IMR-90 (cell line): ENCODE measurements around the gene FLT1. TPM values are rescaled to one million over a fixed set of nuclear protein-coding genes. Genes with fewer than 3 reads are reported as not detected.
A peak's percentile ranks its signal among the peaks of the same experiment; 100 is the strongest.

Experiments used
- ATAC-seq: fragments of 200-7000 bp; cut with Tn5 transposase; 2 replicates; pipeline ENCODE4 v1.9.1; 2020; ENCODE audit warnings: low read depth, mild to moderate bottlenecking, moderate library complexity
- BruUV-seq: library from RNA; stranded (reverse); fragments of 400-500 nt; replicated peaks from 2 replicates; lab custom pipeline; 2021; lab: Mats Ljungman, UMichigan
- CTCF ChIA-PET: fragments of 300-600 bp; formaldehyde crosslinking; extraction: SDS; loops from one replicate; lab custom pipeline; 2021; ENCODE audit warnings: antibody characterized with exemption; lab: Yijun Ruan, JAX
- POLR2A ChIA-PET: fragments of 300-600 bp; sonication (Branson Sonifier 250); formaldehyde crosslinking; loops from one replicate; lab custom pipeline; 2022; ENCODE audit warnings: antibody characterized with exemption; ENCODE audit not compliant: unreplicated experiment; lab: Charles Lee
- DNase-seq: peaks from one replicate; pipeline ENCODE4 v3.0.0; 2013
- H2AFZ ChIP-seq: replicated peaks from 2 replicates; pipeline ENCODE3; 2013; ENCODE audit warnings: low read length, mild to moderate bottlenecking; ENCODE audit not compliant: poor library complexity
- H2AK5ac ChIP-seq: 2 replicates; pipeline ENCODE4 v1.6.1; 2013; ENCODE audit warnings: low read depth, low read length, inconsistent platforms
- H2AK9ac ChIP-seq: replicated peaks from 2 replicates; pipeline ENCODE3; 2013; ENCODE audit warnings: mild to moderate bottlenecking, low read depth, low read length, moderate library complexity; ENCODE audit not compliant: poor library complexity
- H2BK120ac ChIP-seq: 2 replicates; pipeline ENCODE4 v1.6.1; 2013; ENCODE audit warnings: low read depth, low read length, inconsistent platforms
- H2BK15ac ChIP-seq: 3 replicates; pipeline ENCODE4 v1.6.1; 2013; ENCODE audit warnings: low read depth, low read length, inconsistent platforms
- H2BK20ac ChIP-seq: 2 replicates; pipeline ENCODE4 v1.6.1; 2013; ENCODE audit warnings: low read depth, mild to moderate bottlenecking, inconsistent platforms, low read length, moderate library complexity
- H2BK5ac ChIP-seq: 2 replicates; pipeline ENCODE4 v1.6.1; 2013; ENCODE audit warnings: mild to moderate bottlenecking, low read depth, low read length, inconsistent platforms; ENCODE audit not compliant: poor library complexity, severe bottlenecking
- H3K14ac ChIP-seq: replicated peaks from 2 replicates; pipeline ENCODE4 v1.6.1; 2013; ENCODE audit warnings: low read depth, low read length, inconsistent platforms
- H3K18ac ChIP-seq: 2 replicates; pipeline ENCODE4 v1.6.1; 2013; ENCODE audit warnings: low read depth, low read length, control low read depth
- H3K23ac ChIP-seq: 2 replicates; pipeline ENCODE4 v1.6.1; 2013; ENCODE audit warnings: low read depth, low read length, inconsistent platforms
- H3K27ac ChIP-seq: 2 replicates; pipeline ENCODE4 v1.5.1; 2013; ENCODE audit warnings: mild to moderate bottlenecking, control low read depth, low read length; ENCODE audit not compliant: insufficient read depth
- H3K27me3 ChIP-seq: 2 replicates; pipeline ENCODE4 v1.6.1; 2013; ENCODE audit warnings: low read length; ENCODE audit not compliant: control insufficient read depth, insufficient read depth
- H3K36me3 ChIP-seq: 2 replicates; pipeline ENCODE4 v1.6.1; 2013; ENCODE audit warnings: low read length, mixed read lengths; ENCODE audit not compliant: control insufficient read depth, insufficient read depth
- H3K4ac ChIP-seq: 2 replicates; pipeline ENCODE4 v1.6.1; 2013; ENCODE audit warnings: low read depth, low read length, inconsistent platforms
- H3K4me1 ChIP-seq: 2 replicates; pipeline ENCODE4 v1.6.1; 2013; ENCODE audit warnings: low read length, mixed read lengths; ENCODE audit not compliant: control insufficient read depth, insufficient read depth
- H3K4me2 ChIP-seq: 2 replicates; pipeline ENCODE4 v1.6.1; 2013; ENCODE audit warnings: low read depth, mild to moderate bottlenecking, control low read depth, low read length, moderate library complexity
- H3K4me3 ChIP-seq: 2 replicates; pipeline ENCODE4 v1.5.1; 2013; ENCODE audit warnings: low read depth, mild to moderate bottlenecking, control low read depth, low read length, moderate library complexity; ENCODE audit not compliant: insufficient read depth
- H3K56ac ChIP-seq: 2 replicates; pipeline ENCODE4 v1.6.1; 2013; ENCODE audit warnings: low read length, inconsistent platforms; ENCODE audit not compliant: insufficient read depth; ENCODE audit errors: extremely low read depth
- H3K79me1 ChIP-seq, 2 experiments: 2 replicates each; pipeline ENCODE4 v1.6.1; 2013; ENCODE audit warnings: low read length in 2 of 2, inconsistent platforms in 1 of 2, low read depth in 1 of 2
- H3K9ac ChIP-seq: 2 replicates; pipeline ENCODE4 v1.6.1; 2013; ENCODE audit warnings: low read depth, low read length, control low read depth
- H3K9me1 ChIP-seq: 2 replicates; pipeline ENCODE4 v1.6.1; 2013; ENCODE audit warnings: low read length, inconsistent platforms; ENCODE audit not compliant: insufficient read depth
- H3K9me3 ChIP-seq: 2 replicates; pipeline ENCODE4 v1.6.1; 2013; ENCODE audit warnings: low read length; ENCODE audit not compliant: control insufficient read depth, insufficient read depth
- H4K20me1 ChIP-seq: 2 replicates; pipeline ENCODE4 v1.6.1; 2013; ENCODE audit warnings: low read length, inconsistent platforms; ENCODE audit not compliant: insufficient read depth
- H4K5ac ChIP-seq: 2 replicates; pipeline ENCODE4 v1.6.1; 2013; ENCODE audit warnings: mild to moderate bottlenecking, low read depth, low read length, control low read depth
- H4K8ac ChIP-seq, 2 experiments: 2 replicates each; pipeline ENCODE4 v1.6.1; 2013; ENCODE audit warnings: low read depth in 2 of 2, low read length in 2 of 2, control low read depth in 1 of 2, inconsistent platforms in 1 of 2
- H4K91ac ChIP-seq: 2 replicates; pipeline ENCODE4 v1.6.1; 2013; ENCODE audit warnings: low read depth, low read length, inconsistent platforms; ENCODE audit not compliant: insufficient read depth
- BHLHE40 ChIP-seq: fragments of 150-350 bp; IDR thresholded peaks from 2 replicates; pipeline ENCODE4 v1.6.1; 2016; ENCODE audit warnings: mild to moderate bottlenecking, low read depth, low read length
- CEBPB ChIP-seq: IDR thresholded peaks from 2 replicates; pipeline ENCODE4 v1.6.1; 2012; ENCODE audit warnings: low read depth, low read length, improper control_type of control experiment
- CHD1 ChIP-seq: IDR thresholded peaks from 2 replicates; pipeline ENCODE4 v1.6.1; 2012; ENCODE audit warnings: low read depth, low read length, improper control_type of control experiment
- FOS ChIP-seq: fragments of 150-350 bp; IDR thresholded peaks from 2 replicates; pipeline ENCODE4 v1.6.1; 2016; ENCODE audit warnings: low read depth, low read length
- MAFK ChIP-seq: IDR thresholded peaks from 2 replicates; pipeline ENCODE4 v1.6.1; 2012; ENCODE audit warnings: low read depth, low read length, improper control_type of control experiment
- MAZ ChIP-seq: IDR thresholded peaks from 2 replicates; pipeline ENCODE4 v1.6.1; 2012; ENCODE audit warnings: low read depth, mild to moderate bottlenecking, low read length, improper control_type of control experiment, moderate library complexity, borderline replicate concordance
- MXI1 ChIP-seq: IDR thresholded peaks from 2 replicates; pipeline ENCODE4 v1.6.1; 2012; ENCODE audit warnings: low read depth, mild to moderate bottlenecking, low read length, moderate library complexity, borderline replicate concordance
- NFE2L2 ChIP-seq: fragments of 150-350 bp; IDR thresholded peaks from 2 replicates; pipeline ENCODE4 v1.6.1; 2016; ENCODE audit warnings: low read depth, mild to moderate bottlenecking, low read length
- POLR2A ChIP-seq: IDR thresholded peaks from 2 replicates; pipeline ENCODE4 v1.6.1; 2012; ENCODE audit warnings: mild to moderate bottlenecking, low read depth, low read length
- RAD21 ChIP-seq: IDR thresholded peaks from 2 replicates; pipeline ENCODE4 v1.6.1; 2012; ENCODE audit warnings: low read length, improper control_type of control experiment
- RCOR1 ChIP-seq: IDR thresholded peaks from 2 replicates; pipeline ENCODE4 v1.6.1; 2012; ENCODE audit warnings: mild to moderate bottlenecking, low read length, improper control_type of control experiment; ENCODE audit not compliant: insufficient replicate concordance
- RFX5 ChIP-seq: IDR thresholded peaks from 2 replicates; pipeline ENCODE4 v1.8.0; 2012; ENCODE audit warnings: low read depth, mild to moderate bottlenecking, low read length, moderate library complexity
- SMC3 ChIP-seq: fragments of 150-350 bp; IDR thresholded peaks from 2 replicates; pipeline ENCODE4 v1.6.1; 2016; ENCODE audit warnings: low read depth, mild to moderate bottlenecking, antibody characterized with exemption, low read length, moderate library complexity
- USF2 ChIP-seq: fragments of 150-350 bp; IDR thresholded peaks from 2 replicates; pipeline ENCODE4 v1.6.1; 2017; ENCODE audit warnings: mild to moderate bottlenecking, antibody characterized with exemption, low read length, low read depth
- WGBS, 2 experiments: methylation state at CpG; one replicate each; pipeline versions ENCODE4 v1.1.5 to v1.1.7; 2013; ENCODE audit warnings: missing lambda C conversion rate in 2 of 2; ENCODE audit not compliant: insufficient read length in 1 of 2; ENCODE audit errors: extremely low coverage in 2 of 2; 5-methylcytosine and 5-hydroxymethylcytosine counted together
- dilution Hi-C: fragments of 300-500 bp; cut with HindIII; formaldehyde crosslinking; loops from one replicate; pipeline ENCODE4 v1.14.3; 2018; ENCODE audit warnings: low sequenced_read_pairs; ENCODE audit not compliant: unreplicated experiment
- in situ Hi-C: fragments of 300-500 bp; cut with MboI; formaldehyde crosslinking; loops from 3 replicates; pipeline ENCODE4 v1.14.3; 2019; ENCODE audit warnings: low sequenced_read_pairs, inconsistent platforms, mixed read lengths
- intact Hi-C: fragments of 100-400 bp; cut with micrococcal nuclease; formaldehyde crosslinking; loops from 2 replicates; pipeline ENCODE4 v1.10.0; 2022
- polyA plus RNA-seq, 3 experiments: library from polyadenylated mRNA; depleted of rRNA; stranded (reverse); fragments of >200 nt; gene quantifications; 2 replicates each; pipeline ENCODE4 v1.2.3, GENCODE V29; 2012; ENCODE audit warnings: low replicate concordance in 1 of 3
- total RNA-seq: library from RNA; depleted of rRNA; stranded (reverse); fragments of >200 nt; gene quantifications from 2 replicates; pipeline ENCODE4 v1.2.3, GENCODE V29; 2012
- TF ChIP-seq, protein P1 (sequence below): conservative IDR thresholded peaks from 2 replicates; pipeline ENCODE4 v1.5.1; 2012; ENCODE audit warnings: mild to moderate bottlenecking, low read depth, low read length, improper control_type of control experiment
- TF ChIP-seq, protein P2 (sequence below): fragments of 150-350 bp; IDR thresholded peaks from 2 replicates; pipeline ENCODE4 v1.6.1; 2016; ENCODE audit warnings: low read depth, mild to moderate bottlenecking, low read length, moderate library complexity, borderline replicate concordance

FLT1 gene
- total and polyA plus RNA-seq, 2 of the 4 experiments (the other 2 are of a cell fraction): 4.5 to 10.4 TPM

- Histone ChIP-seq H4K20me1 (peaks cover 5% of the 10 kb centered on the region; the same call in 1 of the 2 replicates), H3K23ac (no peak overlapping the region), H3K56ac (no peak overlapping the region), H3K27ac (no peak overlapping the region), H3K36me3 (no peaks in the 10 kb centered on the region; the same call in 1 of the 2 replicates), H3K9me3 (no peaks in the 10 kb centered on the region), H3K27me3 (no peaks in the 10 kb centered on the region), H3K79me1 (peaks cover 25 to 59% of the 10 kb centered on the region in 2 experiments), H2AFZ (no peak overlapping the region), H3K9me1 (peaks cover 5% of the 10 kb centered on the region), H3K4me2 (no peak overlapping the region), H3K4ac (no peak overlapping the region), H2AK5ac (no peak overlapping the region), H4K91ac (no peak overlapping the region), H3K14ac (no peak overlapping the region), H3K18ac (no peak overlapping the region), H2BK5ac (no peak overlapping the region), H4K8ac (no peak overlapping the region), H2BK20ac (no peak overlapping the region), H2BK120ac (no peak overlapping the region), H4K5ac (no peak overlapping the region), H3K9ac (no peak overlapping the region), H3K4me1 (peaks cover 5% of the 10 kb centered on the region), H2AK9ac (peak overlapping the region; percentile 42), H2BK15ac (no peak overlapping the region), H3K4me3 (no peak overlapping the region)
- DNase-seq: no peak
- TF ChIP-seq MXI1: no peak
- TF ChIP-seq MAFK: no peak
- no peak for TF ChIP-seq POLR2A
- no peak for TF ChIP-seq SMC3
- no peak for TF ChIP-seq RFX5
- no peak for TF ChIP-seq CEBPB
- TF ChIP-seq, protein P1, sequence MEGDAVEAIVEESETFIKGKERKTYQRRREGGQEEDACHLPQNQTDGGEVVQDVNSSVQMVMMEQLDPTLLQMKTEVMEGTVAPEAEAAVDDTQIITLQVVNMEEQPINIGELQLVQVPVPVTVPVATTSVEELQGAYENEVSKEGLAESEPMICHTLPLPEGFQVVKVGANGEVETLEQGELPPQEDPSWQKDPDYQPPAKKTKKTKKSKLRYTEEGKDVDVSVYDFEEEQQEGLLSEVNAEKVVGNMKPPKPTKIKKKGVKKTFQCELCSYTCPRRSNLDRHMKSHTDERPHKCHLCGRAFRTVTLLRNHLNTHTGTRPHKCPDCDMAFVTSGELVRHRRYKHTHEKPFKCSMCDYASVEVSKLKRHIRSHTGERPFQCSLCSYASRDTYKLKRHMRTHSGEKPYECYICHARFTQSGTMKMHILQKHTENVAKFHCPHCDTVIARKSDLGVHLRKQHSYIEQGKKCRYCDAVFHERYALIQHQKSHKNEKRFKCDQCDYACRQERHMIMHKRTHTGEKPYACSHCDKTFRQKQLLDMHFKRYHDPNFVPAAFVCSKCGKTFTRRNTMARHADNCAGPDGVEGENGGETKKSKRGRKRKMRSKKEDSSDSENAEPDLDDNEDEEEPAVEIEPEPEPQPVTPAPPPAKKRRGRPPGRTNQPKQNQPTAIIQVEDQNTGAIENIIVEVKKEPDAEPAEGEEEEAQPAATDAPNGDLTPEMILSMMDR: no peak
- no peak for TF ChIP-seq USF2
- TF ChIP-seq, protein P2, sequence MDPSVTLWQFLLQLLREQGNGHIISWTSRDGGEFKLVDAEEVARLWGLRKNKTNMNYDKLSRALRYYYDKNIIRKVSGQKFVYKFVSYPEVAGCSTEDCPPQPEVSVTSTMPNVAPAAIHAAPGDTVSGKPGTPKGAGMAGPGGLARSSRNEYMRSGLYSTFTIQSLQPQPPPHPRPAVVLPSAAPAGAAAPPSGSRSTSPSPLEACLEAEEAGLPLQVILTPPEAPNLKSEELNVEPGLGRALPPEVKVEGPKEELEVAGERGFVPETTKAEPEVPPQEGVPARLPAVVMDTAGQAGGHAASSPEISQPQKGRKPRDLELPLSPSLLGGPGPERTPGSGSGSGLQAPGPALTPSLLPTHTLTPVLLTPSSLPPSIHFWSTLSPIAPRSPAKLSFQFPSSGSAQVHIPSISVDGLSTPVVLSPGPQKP: no peak
- TF ChIP-seq BHLHE40: no peak
- TF ChIP-seq NFE2L2: no peak
- no peak for TF ChIP-seq MAZ
- no peak for TF ChIP-seq RAD21
- no peak for TF ChIP-seq RCOR1
- no peak for TF ChIP-seq FOS
- no peak for TF ChIP-seq CHD1
- in situ Hi-C loops: no loop called here
- CTCF ChIA-PET: no interaction called here
- intact Hi-C loops: no loop called here
- WGBS, 2 experiments: 100% methylated on average over 1 of the region's 7 CpGs; no CpG with 5 or more reads in 1 of the 2 experiments
- POLR2A ChIA-PET: no interaction called here
- dilution Hi-C loops: no loop called here
- BruUV-seq: no TSS peak
- ATAC-seq: no peak
These were observed 9.4 kb downstream of the FLT1 start for GRCh38 chr13:28485551-28485950.
